Measurements from ENCODE around the gene PLEKHM3.
"Not testable (repeated sequence)": the region's sequence is repeated elsewhere in the genome, so short reads cannot be mapped to it uniquely, and the experiment has no call there.

PLEKHM3 gene

DNA sequence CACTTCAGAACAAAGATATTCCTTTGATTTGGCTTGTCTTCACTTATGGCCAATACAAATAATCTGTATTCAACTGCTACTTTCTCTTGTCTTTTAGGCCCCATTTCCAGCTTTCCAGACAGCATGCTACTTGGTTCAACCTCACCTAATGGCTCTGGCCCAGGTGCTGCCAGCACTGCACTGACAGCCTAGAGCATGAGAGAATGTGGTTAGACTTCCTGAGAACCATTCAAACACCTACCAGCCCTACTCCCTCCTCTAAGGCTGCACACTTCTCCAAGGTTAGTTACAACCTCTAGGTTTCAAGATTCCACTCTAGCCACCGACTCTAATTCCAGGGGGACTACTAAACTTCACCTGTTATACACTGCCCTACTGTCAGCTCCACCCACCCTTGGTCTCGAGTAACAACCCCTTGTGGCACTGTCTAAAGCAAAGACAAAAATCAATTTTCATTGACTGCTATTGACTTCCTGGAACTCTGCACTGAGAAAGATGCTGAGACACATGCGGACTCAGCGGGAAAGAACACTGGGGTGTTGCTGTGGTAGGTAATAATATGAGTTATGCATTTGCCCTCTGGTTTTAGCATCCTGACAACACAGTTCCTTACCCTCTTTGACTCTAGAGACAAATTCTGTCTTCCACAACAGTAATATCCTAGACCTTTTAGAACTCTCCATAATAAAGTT, 38.2 kb downstream of the PLEKHM3 start:
- no peak for DNase-seq

DNA sequence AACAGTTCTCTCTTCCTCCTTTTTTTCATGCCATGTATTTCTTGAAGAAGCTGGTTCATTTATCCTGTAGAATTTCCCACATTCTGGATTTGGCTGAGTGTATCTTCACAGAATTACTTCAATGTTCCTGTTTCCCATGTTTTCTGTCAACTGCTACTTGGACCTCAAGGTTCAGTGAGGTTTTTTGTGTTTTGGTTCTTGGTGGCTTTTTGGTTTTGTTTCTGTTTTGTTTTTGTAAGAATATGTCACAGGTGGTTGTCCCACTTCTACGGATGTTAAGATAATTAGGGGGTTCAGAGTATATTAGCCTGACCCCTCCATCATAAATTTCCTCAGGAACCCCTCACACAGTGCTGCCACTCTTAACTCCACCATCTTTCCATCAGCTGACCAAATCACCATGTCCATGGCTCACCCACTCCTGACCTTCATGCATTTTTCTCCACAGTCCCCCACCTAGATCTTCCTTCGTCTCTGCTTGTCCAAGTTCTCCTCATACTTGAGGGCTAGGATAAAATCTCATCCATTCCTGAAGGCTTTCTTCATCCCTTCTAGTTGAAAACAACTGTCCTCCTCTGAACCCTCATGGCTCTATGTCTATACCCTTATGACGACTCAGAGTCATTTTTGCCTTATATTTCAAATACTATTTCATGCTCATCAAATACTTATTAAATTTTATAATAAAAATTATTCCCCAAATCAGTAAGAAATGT, 40.4 kb downstream of the PLEKHM3 start:
- DNase-seq, result no peak

DNA sequence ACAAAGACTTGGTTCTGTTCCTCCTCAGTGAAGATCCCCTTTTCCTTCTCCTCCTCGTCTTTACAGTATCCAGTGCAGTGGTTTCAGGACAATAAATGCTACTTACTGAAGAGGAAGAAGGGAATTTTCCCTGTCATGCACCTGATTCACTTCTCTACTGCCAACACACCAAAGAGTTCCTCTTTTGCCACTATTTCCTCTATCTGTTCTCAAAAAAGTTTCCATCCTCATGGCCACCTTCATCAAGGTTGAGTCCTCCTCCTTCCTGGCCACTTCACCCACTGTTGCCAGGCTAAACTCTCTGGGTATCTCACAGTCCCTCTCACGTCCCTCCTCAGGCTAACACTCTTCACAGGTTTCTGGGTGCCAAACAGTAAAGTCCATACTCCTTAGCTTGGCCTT, 41.7 kb downstream of the PLEKHM3 start:
- DNase-seq, result peak; percentile 74 to 87 (median 81)

DNA sequence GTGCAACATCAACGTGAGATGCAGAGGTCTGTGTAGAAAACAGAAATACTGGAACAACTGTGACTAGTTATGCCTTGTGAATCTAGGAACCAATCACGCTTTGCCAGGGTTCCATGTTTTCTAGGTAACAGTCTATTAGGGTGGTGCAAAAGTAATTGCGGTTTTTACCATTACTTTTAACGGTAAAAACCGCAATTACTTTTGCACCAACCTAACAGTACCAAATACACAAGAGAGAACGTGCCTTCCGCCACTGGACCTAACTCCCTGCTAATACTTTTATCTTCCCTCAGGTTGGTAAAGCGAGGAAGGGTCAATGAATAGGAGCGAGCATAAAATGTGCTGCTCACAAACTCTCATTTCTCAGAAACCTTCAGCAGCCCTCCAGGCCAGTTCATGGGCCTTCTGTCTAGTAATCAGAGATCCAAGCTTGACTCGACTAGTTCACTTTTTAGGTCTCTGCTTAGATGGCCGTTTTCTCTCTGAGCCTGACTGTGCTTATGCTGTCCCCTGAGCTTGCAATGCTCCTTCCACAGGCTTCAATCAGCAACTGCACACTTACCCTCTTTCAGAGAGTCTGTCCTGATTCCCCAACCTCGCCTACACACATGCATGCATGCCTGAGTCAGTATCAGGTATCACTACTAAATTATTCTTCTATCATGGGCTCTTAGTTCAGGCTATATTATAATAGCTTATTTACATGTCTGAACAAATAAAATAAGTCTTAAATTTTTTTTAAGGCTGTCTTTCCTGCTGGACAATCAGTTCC, 47.0 kb downstream of the PLEKHM3 start:
- DNase-seq, result no peak

DNA sequence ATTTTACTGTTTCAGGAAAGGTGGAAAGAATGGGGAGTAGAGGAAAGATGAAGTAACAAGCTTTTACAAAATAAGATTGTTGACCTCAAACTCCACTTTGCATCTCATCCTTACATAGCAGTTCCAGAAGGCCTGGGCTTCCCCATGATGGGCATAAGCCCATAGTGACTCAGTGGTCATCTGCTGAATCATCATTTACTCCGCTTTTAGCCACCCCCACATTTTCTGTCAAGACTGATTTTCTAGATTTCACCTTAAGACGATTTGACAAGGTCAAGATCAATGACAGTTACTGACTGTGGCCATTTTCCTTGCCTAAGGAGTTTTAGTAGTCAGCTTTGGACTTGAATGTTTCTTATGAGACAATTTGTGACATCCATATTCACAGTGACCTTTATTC, 49.4 kb downstream of the PLEKHM3 start:
- DNase-seq, result peak; percentile 83 to 88 (median 84)

DNA sequence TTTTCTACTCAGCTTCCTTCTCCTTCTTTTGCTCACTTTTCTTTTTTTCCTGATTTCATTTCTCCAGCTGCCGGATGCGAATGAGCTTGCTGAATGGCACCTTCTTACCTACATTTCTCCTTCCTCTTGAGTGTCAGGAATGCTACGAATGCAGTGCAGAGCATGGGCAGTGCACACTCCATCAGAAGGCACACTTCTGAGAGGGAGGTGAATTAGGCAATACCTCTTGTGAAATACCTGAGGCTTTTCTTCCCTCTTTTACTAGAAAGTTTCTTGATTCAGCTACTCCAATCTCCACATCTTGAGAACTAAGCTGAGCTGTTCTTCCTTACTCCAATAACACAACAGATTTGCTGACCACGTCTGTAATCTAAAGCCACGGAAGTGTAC, 51.1 kb downstream of the PLEKHM3 start:
- DNase-seq, result peak; percentile 38 to 52 (median 51)

DNA sequence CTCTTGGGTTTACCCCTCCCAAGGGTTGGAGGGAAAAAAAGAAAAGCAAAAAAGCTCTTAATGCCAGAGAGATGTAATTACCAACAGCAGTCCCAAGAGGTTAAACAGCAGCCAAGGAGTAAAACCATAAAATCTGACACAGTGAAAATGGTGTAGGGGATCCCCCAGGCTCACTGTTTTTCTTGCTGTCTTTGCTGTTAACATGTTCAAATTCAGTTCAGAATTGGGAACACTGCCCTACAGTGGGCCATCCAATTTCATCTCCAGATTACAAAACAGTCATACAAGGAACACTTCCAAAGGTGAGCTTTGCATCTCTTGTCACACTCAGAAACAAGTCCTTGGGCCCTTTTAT, 54.5 kb downstream of the PLEKHM3 start:
- no peak for DNase-seq

DNA sequence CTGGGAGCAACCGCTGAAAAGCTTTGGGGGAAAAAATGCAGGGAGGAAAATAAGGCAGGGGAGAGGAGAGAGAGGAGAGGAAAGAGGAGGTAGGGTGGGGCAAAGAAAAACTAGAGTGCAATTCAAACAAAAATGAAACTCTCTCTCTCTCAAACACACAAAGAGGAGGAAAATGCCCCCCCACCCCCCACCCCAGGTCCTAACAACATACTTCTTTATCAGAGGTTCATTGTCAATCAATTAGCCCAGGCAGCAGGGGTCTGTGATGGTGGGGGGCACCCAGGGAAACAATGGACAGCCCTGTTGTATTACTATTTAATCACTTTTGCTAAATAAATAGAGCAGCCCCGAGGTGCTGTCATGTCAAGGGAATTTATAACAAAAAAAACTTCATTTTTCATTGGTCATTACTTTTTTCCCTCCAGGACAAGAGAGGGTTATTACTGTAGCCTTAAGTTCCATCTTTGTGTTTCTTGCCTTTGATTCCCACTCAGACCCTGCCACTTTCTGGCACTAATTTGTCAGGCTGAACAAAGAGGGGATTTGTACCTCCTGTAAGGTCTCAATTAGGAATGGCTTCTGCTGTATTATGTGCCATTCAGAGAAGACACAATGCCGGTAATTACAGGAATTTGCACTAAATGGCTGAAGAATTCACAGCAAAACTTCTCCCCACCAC, 55.0 kb downstream of the PLEKHM3 start:
- DNase-seq, result no peak

DNA sequence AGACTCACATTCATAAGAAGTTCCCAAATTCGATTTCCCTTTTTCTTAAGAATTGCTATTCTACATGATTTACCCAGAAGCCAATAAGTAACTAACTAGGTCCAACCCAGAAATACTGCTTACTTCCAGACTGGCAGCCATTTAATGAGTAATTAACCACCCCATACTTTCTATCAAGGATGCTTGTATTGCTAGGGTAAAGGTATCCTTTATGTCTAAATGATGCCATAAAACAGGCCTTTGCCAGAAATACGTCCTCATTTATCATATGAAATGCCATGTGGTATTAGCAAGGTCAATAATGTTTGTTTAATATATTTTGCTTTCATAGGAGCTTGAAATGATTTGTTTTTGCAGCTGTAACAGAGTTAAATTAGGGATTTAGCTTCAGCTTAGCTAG, 56.1 kb downstream of the PLEKHM3 start:
- DNase-seq, result no peak

DNA sequence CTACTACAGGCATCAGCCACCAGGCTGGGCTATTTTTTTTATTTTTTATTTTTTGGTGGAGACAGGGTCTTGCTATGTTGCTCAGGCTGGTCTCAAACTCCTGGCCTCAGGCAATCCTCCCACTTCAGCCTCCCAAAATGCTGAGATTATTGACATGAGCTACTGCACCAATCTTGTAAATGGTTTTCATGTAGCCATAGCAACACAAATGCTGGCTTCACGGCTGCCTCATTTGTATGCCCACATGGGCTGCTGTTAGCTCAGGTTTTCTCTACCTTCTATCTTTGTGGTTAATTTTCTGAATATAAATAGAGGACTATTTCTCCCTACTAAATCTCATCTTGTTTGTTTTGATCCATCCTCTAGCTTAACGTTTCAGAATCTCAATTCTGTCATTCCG, 58.2 kb downstream of the PLEKHM3 start:
- DNase-seq, result no peak

DNA sequence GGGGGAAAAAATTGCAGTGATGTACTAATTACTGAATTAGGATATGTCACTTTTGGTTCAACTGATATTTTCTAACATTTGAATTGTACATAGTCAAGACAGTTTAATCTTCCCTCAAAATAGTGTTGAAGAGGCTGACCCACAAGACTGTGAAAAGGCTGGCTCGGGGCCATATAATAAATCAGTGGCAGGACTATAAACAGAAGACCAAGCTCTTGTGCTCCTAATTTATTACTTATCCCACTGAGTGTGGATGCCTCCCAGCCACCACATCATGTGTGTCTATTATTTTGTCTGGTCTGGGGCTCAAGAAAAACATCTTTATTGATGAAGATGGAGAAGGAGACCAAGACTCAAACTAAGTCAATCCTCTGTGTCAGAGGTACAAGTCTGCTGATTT, 64.4 kb downstream of the PLEKHM3 start:
- DNase-seq, result no peak

DNA sequence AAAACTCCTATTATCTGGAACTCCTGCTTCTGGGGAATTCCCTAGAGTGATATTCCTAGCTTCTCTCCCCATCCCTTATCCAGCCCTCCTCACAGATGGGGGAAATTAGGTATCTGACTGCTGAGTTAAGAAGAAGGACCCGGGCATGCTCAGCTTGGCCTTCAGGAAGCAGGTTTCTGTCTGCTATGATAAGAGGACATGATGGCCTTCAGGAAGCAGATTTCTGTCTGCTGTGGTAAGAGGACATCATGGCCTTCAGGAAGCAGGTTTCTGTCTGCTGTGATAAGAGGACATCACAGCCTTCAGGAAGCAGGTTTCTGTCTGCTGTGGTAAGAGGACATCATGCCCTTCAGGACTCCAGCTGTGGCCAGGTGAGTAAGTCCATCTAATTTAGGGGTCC, 65.2 kb downstream of the PLEKHM3 start:
- DNase-seq, result no peak

DNA sequence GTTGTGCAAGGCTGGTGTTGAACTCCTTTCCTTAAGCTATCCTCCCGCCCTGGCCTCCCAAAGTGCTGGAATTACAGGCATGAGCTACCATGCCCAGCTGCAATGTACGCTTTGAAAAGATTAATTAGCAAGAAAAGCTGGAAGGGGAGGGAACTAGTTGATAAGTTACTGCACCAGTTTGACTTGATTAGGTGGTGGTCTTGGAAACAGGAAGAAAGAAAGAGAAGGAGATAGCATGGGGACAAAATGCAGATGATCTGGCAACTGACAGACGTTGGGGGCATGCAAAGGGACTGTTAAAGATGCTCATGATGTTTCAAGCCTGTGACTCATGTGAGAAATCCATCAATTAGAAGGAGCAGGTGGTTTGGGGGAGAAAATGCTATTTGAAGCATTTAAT, 68.6 kb downstream of the PLEKHM3 start:
- no peak for DNase-seq

DNA sequence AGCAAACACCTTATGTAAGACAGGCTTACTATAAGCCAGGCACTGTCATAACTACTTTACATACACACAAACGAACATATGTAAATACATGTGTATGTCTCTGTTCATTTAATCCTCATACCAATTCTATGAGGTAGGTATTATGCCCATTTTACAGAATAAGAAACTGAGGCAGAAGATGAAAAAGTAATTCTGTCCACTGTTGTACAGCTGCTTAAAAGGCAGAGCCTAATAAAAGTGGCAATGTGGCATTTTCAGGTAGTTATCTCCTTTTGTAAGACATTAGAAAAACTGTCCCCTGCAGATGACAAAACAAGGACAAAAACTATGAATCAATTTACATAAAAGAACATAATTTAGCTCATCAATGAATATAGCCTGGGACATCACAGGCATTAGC, 69.9 kb downstream of the PLEKHM3 start:
- DNase-seq, result no peak

DNA sequence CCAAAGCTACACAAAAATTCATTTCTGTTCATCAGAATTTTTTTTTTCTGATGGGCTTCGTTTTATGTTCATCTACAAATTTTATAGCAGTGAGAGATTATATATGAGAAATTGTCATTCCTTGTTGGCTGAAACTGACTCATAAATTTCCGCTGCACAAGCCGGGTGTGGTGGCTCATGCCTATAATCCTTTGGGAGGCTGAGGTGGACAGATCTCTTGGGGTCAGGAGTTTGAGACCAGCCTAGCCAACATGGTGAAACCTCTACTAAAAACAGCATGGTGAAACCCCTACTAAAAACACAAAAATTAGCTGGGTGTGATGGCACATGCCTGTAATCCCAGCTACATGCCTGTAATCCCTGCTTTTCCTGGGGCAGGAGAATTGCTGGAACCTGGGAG, 72.0 kb downstream of the PLEKHM3 start:
- DNase-seq, result no peak

DNA sequence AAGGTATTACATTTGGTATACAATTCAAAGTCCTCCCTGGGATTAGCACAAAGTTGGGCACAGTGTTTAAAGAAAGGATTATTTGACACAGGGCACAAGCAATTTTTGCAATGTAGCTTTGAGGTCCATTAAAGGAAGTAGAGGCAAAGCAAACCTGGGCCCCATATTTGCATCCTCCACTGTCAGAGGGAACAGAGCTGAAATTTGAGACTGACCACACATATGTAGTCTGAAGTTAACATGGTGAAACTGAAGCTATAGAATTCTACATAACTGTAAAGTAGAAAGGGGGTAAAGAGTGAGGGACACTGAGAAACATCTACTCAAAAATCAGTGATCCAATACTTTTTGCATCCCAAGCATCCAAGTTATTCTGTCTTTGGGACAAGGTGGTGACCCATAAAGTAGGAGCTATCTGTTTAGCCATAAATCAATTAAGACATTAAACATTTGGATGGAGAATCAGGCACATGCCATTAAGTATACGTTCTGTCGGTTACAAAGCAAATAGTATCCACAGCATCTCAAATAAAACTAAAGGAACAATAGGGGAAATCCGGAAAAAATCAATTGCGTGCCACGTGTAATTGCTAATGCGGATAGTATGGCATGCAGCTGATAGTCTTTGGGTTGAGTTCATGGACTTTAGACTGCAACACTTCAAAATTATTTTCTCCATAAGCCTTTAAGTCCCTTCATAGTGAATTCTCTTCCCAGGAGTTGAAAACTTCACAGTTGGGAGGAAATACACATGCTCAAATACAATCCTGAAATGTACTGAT, 72.6 kb downstream of the PLEKHM3 start:
- no peak for DNase-seq

DNA sequence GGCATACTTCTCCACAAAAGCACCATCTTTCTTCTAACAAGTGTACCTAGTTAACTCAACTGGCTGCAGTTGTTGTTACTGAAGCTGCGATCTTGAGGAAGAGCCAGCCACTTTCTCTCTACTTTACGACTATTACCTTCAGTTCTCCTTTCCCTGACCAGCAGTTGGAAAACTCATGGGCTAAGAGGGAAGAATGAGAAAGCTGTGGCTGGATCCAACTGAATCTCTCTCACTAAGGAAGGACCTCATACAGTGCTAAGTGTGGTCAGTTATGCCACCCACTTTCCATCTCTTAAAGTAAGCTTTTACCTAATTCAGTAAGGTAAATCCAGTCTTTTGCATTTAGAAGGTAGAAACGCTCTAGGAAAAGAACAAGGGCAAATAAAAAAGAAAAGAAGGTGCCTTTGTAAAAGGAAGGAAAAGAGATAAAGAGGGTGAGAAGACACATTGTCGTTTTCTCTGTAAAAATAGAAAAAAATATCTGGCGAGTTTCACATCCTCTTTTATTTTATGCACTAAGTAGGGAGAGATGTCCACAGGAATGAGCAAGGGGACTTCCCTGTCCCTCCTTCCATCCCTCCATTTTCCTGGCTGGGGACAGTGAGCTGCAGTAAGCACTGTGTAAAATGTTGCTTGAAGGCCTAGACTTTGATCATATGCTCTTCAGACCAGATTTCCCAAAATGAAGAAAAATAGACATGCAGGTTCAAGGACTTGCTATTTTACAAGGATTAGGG, 73.4 kb downstream of the PLEKHM3 start:
- peak; percentile 62 to 73 (median 68) for DNase-seq

DNA sequence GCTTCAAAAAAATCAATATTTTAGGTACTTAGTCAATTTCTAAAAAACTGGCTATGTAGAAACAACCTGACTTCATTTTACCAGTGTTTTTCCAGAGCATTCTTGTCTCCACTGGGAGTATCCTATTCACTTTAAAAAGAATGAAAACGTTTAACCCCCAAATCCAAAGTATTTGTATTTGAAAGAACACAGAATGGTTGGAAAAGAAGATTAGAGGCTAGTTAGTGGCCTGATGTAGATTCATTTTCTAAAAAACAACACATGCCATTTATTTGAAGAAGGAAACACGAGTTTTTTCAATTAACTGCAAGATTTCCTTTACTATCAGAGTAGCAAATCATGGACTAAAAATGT, 74.6 kb downstream of the PLEKHM3 start:
- no peak for DNase-seq

DNA sequence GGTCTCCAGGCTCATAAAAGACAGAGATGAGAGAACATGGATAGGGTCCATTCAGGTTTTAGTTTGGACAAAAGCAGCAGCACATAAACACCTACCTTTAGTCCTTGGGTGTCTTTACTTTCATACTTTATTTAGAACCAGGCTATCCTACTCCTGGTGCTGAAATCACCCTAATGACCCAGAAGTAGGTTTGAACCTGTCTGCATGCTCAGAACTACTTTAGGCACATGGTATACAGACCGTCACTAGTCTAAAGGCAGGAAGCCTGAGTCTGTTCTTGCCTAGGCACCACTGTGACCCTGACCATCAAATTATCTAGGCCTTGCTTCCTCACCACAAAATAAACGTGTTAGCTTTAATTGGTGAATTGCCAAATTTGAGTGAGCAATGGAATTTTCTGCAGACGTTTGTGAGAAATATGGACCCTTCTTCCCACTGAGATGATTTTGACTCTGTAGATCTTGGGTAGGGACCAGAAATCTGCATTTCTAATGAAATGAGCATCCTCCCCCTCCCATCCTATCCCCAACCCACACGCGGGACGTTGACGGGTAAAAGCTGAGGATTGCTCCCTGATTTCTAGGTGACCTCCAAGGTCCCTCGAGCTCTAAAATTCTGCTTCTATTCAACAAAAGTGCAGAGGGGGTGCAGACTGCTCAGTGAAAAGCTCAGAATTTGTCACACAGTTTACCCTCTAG, 75.1 kb downstream of the PLEKHM3 start:
- no peak for DNase-seq

DNA sequence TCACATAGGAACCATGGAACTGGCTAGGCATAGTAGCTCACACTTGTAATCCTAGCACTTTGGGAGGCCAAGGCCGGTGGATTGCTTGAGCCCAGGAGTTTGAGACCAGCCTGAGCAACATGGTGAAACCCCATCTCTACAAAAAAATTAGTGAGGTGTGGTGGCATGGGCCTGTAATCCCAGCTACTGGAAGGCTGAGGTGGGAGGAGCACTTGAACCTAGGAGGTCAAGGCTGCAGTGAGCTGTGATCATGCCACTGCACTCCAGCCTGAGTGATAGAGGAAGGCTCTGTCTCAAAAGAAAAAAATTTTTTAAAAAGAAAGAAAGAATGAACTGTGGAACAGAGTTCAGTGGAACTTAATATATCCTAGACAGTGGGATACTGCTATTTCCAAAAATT, 76.1 kb downstream of the PLEKHM3 start:
- DNase-seq, result not testable (repeated sequence)

DNA sequence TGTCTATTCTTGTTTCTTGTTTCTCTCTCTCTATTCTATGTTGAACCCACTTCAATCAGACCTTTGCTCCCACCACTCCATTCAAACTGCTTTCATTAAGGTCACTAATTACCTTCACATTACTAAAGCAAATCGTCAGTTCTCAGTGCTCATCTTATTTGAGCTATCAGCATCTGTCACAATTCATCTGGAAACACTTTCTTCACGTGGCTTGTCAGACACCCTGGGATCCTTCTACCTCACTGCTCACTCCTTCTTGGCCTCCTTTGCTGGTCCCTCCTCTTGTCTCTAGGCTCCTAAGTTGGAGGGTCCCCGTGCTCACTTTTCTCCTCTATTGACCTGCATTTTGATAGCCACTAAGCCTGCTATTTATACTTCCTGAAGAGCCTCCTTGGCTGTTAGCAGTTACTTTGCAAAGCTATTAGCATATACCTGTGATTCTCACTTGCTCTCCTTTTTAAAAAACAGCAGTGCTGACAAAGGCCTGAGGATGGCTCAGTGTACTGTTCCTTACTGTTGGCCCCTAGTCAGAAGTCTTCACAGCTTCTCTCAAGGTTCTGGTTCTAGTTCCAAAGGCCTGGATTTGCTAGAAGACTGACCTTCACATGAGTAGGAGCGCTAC, 80.2 kb downstream of the PLEKHM3 start:
- no peak for DNase-seq

Data from suppressor macrophage treated with lipopolysaccharide for 1 hour (primary cell).